Small intestine (tissue), 7 donors: ENCODE data around the gene DHX36. TPM values are rescaled to one million over a fixed set of nuclear protein-coding genes. Genes with fewer than 3 reads are reported as not detected.

Experiments
- DNase-seq, 2 donors: peaks; one replicate each; pipeline versions ENCODE4 v3.0.0 to v3.0.0-alpha.2; 2013
- FAIRE-seq: peaks from 2 replicates; lab custom pipeline; 2012; peaks lifted over from hg19 to GRCh38; lab: Jason Lieb, UNC
- H3K27ac ChIP-seq, 3 donors: one replicate each; pipeline ENCODE4 v1.5.1; 2013; ENCODE audit warnings: low read length in 2 of 3, mild to moderate bottlenecking in 2 of 3, control low read depth in 1 of 3, inconsistent platforms in 1 of 3, low read depth in 1 of 3, moderate library complexity in 1 of 3
- H3K27me3 ChIP-seq, 3 donors: one replicate each; pipeline ENCODE4 v1.6.1; 2013; ENCODE audit warnings: low read length in 3 of 3, inconsistent platforms in 1 of 3; ENCODE audit not compliant: control insufficient read depth in 3 of 3, insufficient read depth in 3 of 3
- H3K36me3 ChIP-seq, 3 donors: one replicate each; pipeline ENCODE4 v1.6.1; 2013; ENCODE audit warnings: low read length in 3 of 3, inconsistent platforms in 1 of 3, low read depth in 1 of 3, mild to moderate bottlenecking in 1 of 3, moderate library complexity in 1 of 3; ENCODE audit not compliant: control insufficient read depth in 3 of 3, insufficient read depth in 2 of 3
- H3K4me1 ChIP-seq, 3 donors: one replicate each; pipeline ENCODE4 v1.6.1; 2013; ENCODE audit warnings: low read length in 2 of 3, inconsistent platforms in 1 of 3, low read depth in 1 of 3, mild to moderate bottlenecking in 1 of 3, moderate library complexity in 1 of 3; ENCODE audit not compliant: control insufficient read depth in 3 of 3, insufficient read depth in 2 of 3
- H3K4me3 ChIP-seq, 3 donors: one replicate each; pipeline ENCODE4 v1.5.1; 2013; ENCODE audit warnings: low read length in 3 of 3, control low read depth in 1 of 3, inconsistent platforms in 1 of 3, low read depth in 1 of 3, mild to moderate bottlenecking in 1 of 3, moderate library complexity in 1 of 3
- H3K9me3 ChIP-seq, 2 donors: one replicate each; pipeline ENCODE4 v1.6.1; 2013; ENCODE audit warnings: low read depth in 1 of 2, low read length in 1 of 2; ENCODE audit not compliant: control insufficient read depth in 2 of 2, insufficient read depth in 1 of 2
- WGBS, 3 donors: extraction: QIAGEN DNeasy Blood & Tissue Kit; methylation state at CpG; one replicate each; pipeline ENCODE4 v1.1.7; 2013; 5-methylcytosine and 5-hydroxymethylcytosine counted together
- polyA plus RNA-seq, 4 donors: library from polyadenylated mRNA; stranded (reverse) in 3 of 4; unstranded in 1 of 4; fragments of 200-250 nt in 3 of 4; fragments of 120-200 nt in 1 of 4; gene quantifications; one replicate each; pipeline versions ENCODE4 v1.2.1 to v1.2.3, GENCODE V29; 2013
- donor health status: healthy with polysubstance abuse.
- donor health status: control.
- donor health status: control.
- donor health status: Bipolar disorder and iron deficiency.
- donor health status: healthy.

DHX36 gene
- polyA plus RNA-seq, 4 donors = 24.3 to 42.4 (median 27.3) TPM

GRCh38 chr3:154345422-154346122 lies 21.3 kb upstream of the DHX36 start:
- peaks cover 0 to 4% (median 0%) of the 10 kb centered on the region in 3 donors for H3K27me3 ChIP-seq
- H3K36me3 ChIP-seq = no peaks in the 10 kb centered on the region
- no peaks in the 10 kb centered on the region for H3K9me3 ChIP-seq
- no peak overlapping the region for H3K27ac ChIP-seq
- DNase-seq (no peak), FAIRE-seq (no peak)
- H3K4me3 ChIP-seq = no peak overlapping the region
- WGBS, 3 donors = 17 to 67% (median 18%) methylated on average over 2 of the region's 2 CpGs
- no peaks in the 10 kb centered on the region for H3K4me1 ChIP-seq

GRCh38 chr3:154338570-154338969 lies 14.3 kb upstream of the DHX36 start:
- no peak overlapping the region for H3K4me3 ChIP-seq
- FAIRE-seq (no peak), DNase-seq (no peak)
- H3K27ac ChIP-seq = no peak overlapping the region
- H3K9me3 ChIP-seq = no peaks in the 10 kb centered on the region
- peaks cover 0 to 9% (median 0%) of the 10 kb centered on the region in 3 donors for H3K27me3 ChIP-seq
- H3K36me3 ChIP-seq = no peaks in the 10 kb centered on the region
- H3K4me1 ChIP-seq = no peaks in the 10 kb centered on the region
- 59 to 73% (median 59%) methylated on average over 4 of the region's 4 CpGs for WGBS, 3 donors

- WGBS, 3 donors = 87 to 90% (median 88%) methylated on average over 6 of the region's 6 CpGs
- no peaks in the 10 kb centered on the region for H3K4me1 ChIP-seq
- H3K36me3 ChIP-seq = no peaks in the 10 kb centered on the region
- H3K27me3 ChIP-seq = peaks cover 0 to 10% (median 0%) of the 10 kb centered on the region in 3 donors
- no peaks in the 10 kb centered on the region for H3K9me3 ChIP-seq
- DNase-seq (no peak), FAIRE-seq (no peak)
- no peak overlapping the region for H3K4me3 ChIP-seq
- no peak overlapping the region for H3K27ac ChIP-seq
These were observed 13.7 kb upstream of the DHX36 start for GRCh38 chr3:154338008-154338407.

- no peaks in the 10 kb centered on the region for H3K36me3 ChIP-seq
- DNase-seq (peak; percentile 18 to 37), FAIRE-seq (peak; percentile 68)
- no peak overlapping the region for H3K27ac ChIP-seq
- WGBS, 3 donors = 7 to 14% (median 13%) methylated on average over 3 of the region's 3 CpGs
- no peaks in the 10 kb centered on the region for H3K4me1 ChIP-seq
- no peaks in the 10 kb centered on the region for H3K9me3 ChIP-seq
- H3K27me3 ChIP-seq = peaks cover 0 to 23% (median 0%) of the 10 kb centered on the region in 3 donors
- H3K4me3 ChIP-seq = no peak overlapping the region
These were observed 10.7 kb upstream of the DHX36 start for GRCh38 chr3:154334973-154335420.

- DNase-seq (no peak), FAIRE-seq (no peak)
- H3K27ac ChIP-seq = no peak overlapping the region
- no peaks in the 10 kb centered on the region for H3K4me1 ChIP-seq
- no peaks in the 10 kb centered on the region for H3K36me3 ChIP-seq
- no peak overlapping the region for H3K4me3 ChIP-seq
- H3K27me3 ChIP-seq = peaks cover 0 to 27% (median 0%) of the 10 kb centered on the region in 3 donors
- no peaks in the 10 kb centered on the region for H3K9me3 ChIP-seq
These were observed 3.6 kb upstream of the DHX36 start for GRCh38 chr3:154327871-154328270.

- Histone ChIP-seq H3K36me3 (no peaks in the 10 kb centered on the region), H3K9me3 (no peaks in the 10 kb centered on the region), H3K27ac (peak overlapping the region in 2 of 3 donors; percentile 96 to 99), H3K4me3 (no peak overlapping the region), H3K27me3 (peaks cover 0 to 12% (median 0%) of the 10 kb centered on the region in 3 donors), H3K4me1 (peaks cover 6 to 9% (median 6%) of the 10 kb centered on the region in 3 donors)
- FAIRE-seq (no peak), DNase-seq (peak in 1 of 2 donors; percentile 3)
- WGBS, 3 donors = 58 to 64% (median 63%) methylated on average over 3 of the region's 3 CpGs
These were observed 632 bp upstream of the DHX36 start for GRCh38 chr3:154324919-154325318.

GRCh38 chr3:154316974-154317767 lies 7.1 kb downstream of the DHX36 start:
- WGBS, 3 donors = 76 to 81% (median 79%) methylated on average over 5 of the region's 5 CpGs
- no peak overlapping the region for H3K4me3 ChIP-seq
- FAIRE-seq (no peak), DNase-seq (no peak)
- no peaks in the 10 kb centered on the region for H3K9me3 ChIP-seq
- H3K27me3 ChIP-seq = no peaks in the 10 kb centered on the region
- H3K36me3 ChIP-seq = peaks cover 6 to 10% (median 7%) of the 10 kb centered on the region in 3 donors
- peaks cover 1 to 12% (median 6%) of the 10 kb centered on the region in 3 donors for H3K4me1 ChIP-seq
- no peak overlapping the region for H3K27ac ChIP-seq

GRCh38 chr3:154314152-154314551 lies 10.1 kb downstream of the DHX36 start:
- no peaks in the 10 kb centered on the region for H3K27me3 ChIP-seq
- H3K9me3 ChIP-seq = no peaks in the 10 kb centered on the region
- H3K4me1 ChIP-seq = peaks cover 0 to 3% (median 0%) of the 10 kb centered on the region in 3 donors
- H3K4me3 ChIP-seq = no peak overlapping the region
- 96 to 100% (median 99%) methylated on average over 1 of the region's 1 CpG for WGBS, 3 donors
- H3K36me3 ChIP-seq = peaks cover 6 to 10% (median 7%) of the 10 kb centered on the region in 3 donors
- DNase-seq (no peak), FAIRE-seq (no peak)
- H3K27ac ChIP-seq = no peak overlapping the region
